ENCODE results near the gene FRG2C.
"Not testable (repeated sequence)": the region's sequence is repeated elsewhere in the genome, so short reads cannot be mapped to it uniquely, and the experiment has no call there.

Gene FRG2C

GRCh38 chr3:75664028-75664427 lies at the start of gene FRG2C:
TSS of gene FRG2C (plus strand) at chr3:75664328. CDS start at chr3:75664380, 52 bp downstream.
- not testable (repeated sequence) for H3K27ac ChIP-seq

- not testable (repeated sequence) for H3K27ac ChIP-seq
These were observed 45.3 kb upstream of the FRG2C start for GRCh38 chr3:75618666-75619305.

GRCh38 chr3:75619481-75620031 lies 44.6 kb upstream of the FRG2C start:
- TF ChIP-seq CTCF (conservative IDR thresholded peaks at IDR 0.05) = peak; percentile 22
- not testable (repeated sequence) for H3K27ac ChIP-seq

- not testable (repeated sequence) for H3K27ac ChIP-seq
These were observed 42.4 kb upstream of the FRG2C start for GRCh38 chr3:75621772-75622171.

- H3K27ac ChIP-seq = not testable (repeated sequence)
These were observed 40.5 kb upstream of the FRG2C start for GRCh38 chr3:75623656-75624055.

GRCh38 chr3:75630887-75631535 lies 33.1 kb upstream of the FRG2C start:
- H3K27ac ChIP-seq = not testable (repeated sequence)

GRCh38 chr3:75631541-75631940 lies 32.6 kb upstream of the FRG2C start:
- TF ChIP-seq CTCF (conservative IDR thresholded peaks at IDR 0.05) = no peak

GRCh38 chr3:75638947-75639346 lies 25.2 kb upstream of the FRG2C start:
- not testable (repeated sequence) for H3K27ac ChIP-seq

More at GRCh38 chr3:75631541-75631940, 32.6 kb upstream of the FRG2C start:
- H3K27ac ChIP-seq = no peak overlapping the region

GRCh38 chr3:75641107-75641517 lies 23.0 kb upstream of the FRG2C start:
- H3K27ac ChIP-seq = not testable (repeated sequence)

GRCh38 chr3:75643031-75643800 lies 20.9 kb upstream of the FRG2C start:
- TF ChIP-seq CTCF (conservative IDR thresholded peaks at IDR 0.05) = peak; percentile 69
- H3K27ac ChIP-seq = not testable (repeated sequence)

- not testable (repeated sequence) for H3K27ac ChIP-seq
These were observed 18.6 kb upstream of the FRG2C start for GRCh38 chr3:75645548-75645947.

- TF ChIP-seq CTCF (conservative IDR thresholded peaks at IDR 0.05) = no peak
- no peak overlapping the region for H3K27ac ChIP-seq
These were observed 13.9 kb upstream of the FRG2C start for GRCh38 chr3:75650191-75650590.

- not testable (repeated sequence) for H3K27ac ChIP-seq
These were observed 8.8 kb upstream of the FRG2C start for GRCh38 chr3:75655101-75655904.

GRCh38 chr3:75655956-75656355 lies 8.2 kb upstream of the FRG2C start:
- not testable (repeated sequence) for H3K27ac ChIP-seq
